Cardiac muscle cell (in vitro differentiated cells and primary cell): Measurements from ENCODE around the gene TESK2. TPM values are rescaled to one million over a fixed set of nuclear protein-coding genes. Genes with fewer than 3 reads are reported as not detected.

Experiments
- DNase-seq, 2 donors: peaks; one replicate each; pipeline versions ENCODE4 v3.0.0 to v3.0.0-alpha.2; 2010 to 2017; ENCODE audit warnings: low read depth in 1 of 2, low spot score in 1 of 2
- H3K27ac ChIP-seq: fragments of 200-600 bp; sonication (generic); 2 replicates; pipeline ENCODE4 v1.5.1; 2016
- H3K27me3 ChIP-seq: fragments of 200-600 bp; sonication (generic); 2 replicates; pipeline ENCODE4 v1.6.0; 2016; ENCODE audit warnings: control low read depth
- H3K36me3 ChIP-seq: fragments of 200-600 bp; sonication (generic); 2 replicates; pipeline ENCODE4 v1.5.1; 2016; ENCODE audit warnings: control low read depth
- H3K4me1 ChIP-seq: fragments of 200-600 bp; sonication (generic); 2 replicates; pipeline ENCODE4 v1.8.1; 2017; ENCODE audit warnings: low read depth, mild to moderate bottlenecking, mixed run types
- H3K4me3 ChIP-seq: fragments of 200-600 bp; sonication (generic); 2 replicates; pipeline ENCODE4 v1.5.1; 2016; ENCODE audit warnings: mild to moderate bottlenecking
- H3K9me3 ChIP-seq: fragments of 200-600 bp; sonication (generic); 2 replicates; pipeline ENCODE4 v1.5.1; 2017; ENCODE audit warnings: low read depth, mild to moderate bottlenecking, control low read depth
- CTCF ChIP-seq: IDR thresholded peaks from 2 replicates; pipeline ENCODE4 v1.5.1; 2012; ENCODE audit warnings: low read depth, mild to moderate bottlenecking, low read length
- polyA plus RNA-seq: library from polyadenylated mRNA; unstranded; fragments of >200 nt; fragmentation: Nextera tagmentation; extraction: Ambion mirVana; gene quantifications from 2 replicates; pipeline ENCODE4 v1.2.1, GENCODE V29; 2016
- total RNA-seq: library from RNA; depleted of rRNA; stranded (reverse); fragments of >200 nt; gene quantifications from 2 replicates; pipeline ENCODE4 v1.2.3, GENCODE V29; 2016

Gene TESK2
- total and polyA plus RNA-seq, 2 experiments from 2014 or later, result 8.4 to 13.9 TPM

DNA sequence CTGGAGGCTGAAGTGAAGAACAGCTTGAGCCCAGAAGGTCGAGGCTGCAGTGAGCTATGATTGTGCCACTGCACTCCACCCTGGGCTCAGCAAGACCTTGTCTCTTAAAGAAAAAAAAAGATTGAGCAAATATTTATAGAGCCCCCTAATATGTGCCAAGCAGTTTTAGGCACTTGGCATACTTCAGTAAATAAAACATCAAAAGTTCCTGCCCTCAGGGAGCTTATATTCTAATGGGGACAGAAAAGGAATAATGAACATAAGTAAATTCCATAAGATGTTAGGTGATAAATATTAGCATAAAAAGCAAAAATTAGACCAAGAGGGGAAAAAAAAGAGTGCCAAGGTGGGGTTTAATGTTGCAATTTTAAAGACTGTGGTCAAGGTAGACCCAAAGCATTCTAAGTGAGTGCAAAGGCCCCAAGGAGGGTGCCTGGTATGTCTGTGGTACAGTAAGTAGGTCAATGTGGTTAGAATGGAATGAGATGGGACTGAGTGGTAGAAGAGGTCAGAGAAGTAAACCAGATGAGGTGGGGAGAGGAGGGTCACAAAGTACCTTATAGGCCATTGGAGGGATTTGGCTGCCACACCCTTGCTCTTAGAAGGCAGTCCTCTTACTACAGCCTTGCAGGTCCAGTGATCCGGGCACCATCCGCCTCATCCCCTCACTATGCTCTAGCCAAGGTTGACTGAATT is 153.2 kb downstream of the TESK2 start:
- no peak overlapping the region for H3K27ac ChIP-seq
- peaks cover 5% of the 10 kb centered on the region for H3K4me1 ChIP-seq
- no peaks in the 10 kb centered on the region for H3K9me3 ChIP-seq
- H3K36me3 ChIP-seq, result peaks cover 9% of the 10 kb centered on the region
- DNase-seq, result no peak
- no peak overlapping the region for H3K4me3 ChIP-seq
- no peaks in the 10 kb centered on the region for H3K27me3 ChIP-seq
- TF ChIP-seq CTCF, result no peak

GRCh38 chr1:45335855-45336324 is 155.1 kb downstream of the TESK2 start:
- no peak overlapping the region for H3K27ac ChIP-seq
- H3K9me3 ChIP-seq, result no peaks in the 10 kb centered on the region
- peaks cover 2% of the 10 kb centered on the region for H3K4me1 ChIP-seq
- TF ChIP-seq CTCF, result no peak
- peaks cover 2% of the 10 kb centered on the region for H3K36me3 ChIP-seq
- H3K27me3 ChIP-seq, result no peaks in the 10 kb centered on the region
- no peak for DNase-seq
- H3K4me3 ChIP-seq, result no peak overlapping the region

DNA sequence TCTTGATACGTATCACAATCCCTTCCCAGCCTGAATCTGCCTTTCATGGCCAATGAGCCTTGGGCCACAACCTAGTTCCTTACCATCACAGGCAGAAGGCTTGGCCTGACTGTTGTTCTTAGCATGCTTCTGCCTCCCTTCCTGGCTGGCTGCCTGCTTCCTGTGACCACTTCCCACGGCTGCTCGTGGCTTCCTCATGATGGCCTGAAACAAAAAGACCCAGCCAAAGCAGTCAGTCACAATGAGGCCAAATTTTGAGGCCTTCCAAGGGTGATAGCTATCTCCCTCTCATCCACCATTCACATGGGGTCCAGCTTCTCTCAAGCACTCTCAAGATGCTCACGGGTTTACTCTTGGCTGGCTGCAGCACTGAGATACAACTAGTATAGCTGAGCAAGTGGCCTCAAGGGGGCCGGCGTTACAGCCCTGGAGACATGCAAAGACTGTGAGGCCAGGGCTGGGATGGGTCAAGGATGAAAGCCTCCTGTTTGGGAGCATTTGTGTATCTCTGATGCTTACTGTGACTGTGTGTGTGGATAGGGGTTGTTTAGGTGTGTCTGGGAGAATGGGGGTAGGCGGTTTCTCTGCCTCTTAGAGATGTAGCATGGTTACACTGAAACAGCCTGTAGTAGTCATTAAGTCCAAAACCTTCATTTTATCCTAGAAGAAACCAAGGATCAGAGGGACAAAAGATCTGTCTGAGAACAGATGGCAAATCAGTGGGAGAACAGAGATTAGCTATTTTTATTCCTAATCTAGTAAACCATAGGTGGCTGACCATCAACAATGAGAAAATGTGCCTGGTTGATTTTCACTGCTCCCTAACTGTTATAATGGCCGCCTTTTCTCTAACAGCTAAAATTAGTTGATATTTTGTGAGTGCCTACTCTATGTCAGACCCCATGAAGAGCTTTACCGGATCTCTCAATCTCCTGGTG is 156.4 kb downstream of the TESK2 start:
- DNase-seq, result peak in 1 of 2 donors; percentile 25
- TF ChIP-seq CTCF, result no peak
- Histone ChIP-seq H3K27me3 (no peaks in the 10 kb centered on the region), H3K36me3 (peaks cover 3% of the 10 kb centered on the region), H3K4me3 (no peak overlapping the region), H3K9me3 (no peaks in the 10 kb centered on the region), H3K27ac (no peak overlapping the region), H3K4me1 (no peaks in the 10 kb centered on the region)

- DNase-seq, result no peak
- H3K27me3 ChIP-seq, result no peaks in the 10 kb centered on the region
- H3K4me1 ChIP-seq, result no peaks in the 10 kb centered on the region
- peaks cover 3% of the 10 kb centered on the region for H3K36me3 ChIP-seq
- no peak for TF ChIP-seq CTCF
- no peak overlapping the region for H3K4me3 ChIP-seq
- no peaks in the 10 kb centered on the region for H3K9me3 ChIP-seq
- no peak overlapping the region for H3K27ac ChIP-seq
Measured at GRCh38 chr1:45332346-45332720, 158.6 kb downstream of the TESK2 start.

- Histone ChIP-seq H3K36me3 (peaks cover 3% of the 10 kb centered on the region), H3K4me1 (no peaks in the 10 kb centered on the region), H3K27ac (no peak overlapping the region), H3K9me3 (no peaks in the 10 kb centered on the region), H3K27me3 (no peaks in the 10 kb centered on the region), H3K4me3 (no peak overlapping the region)
- no peak for DNase-seq
- TF ChIP-seq CTCF, result no peak
Measured at GRCh38 chr1:45331436-45332345, 159.3 kb downstream of the TESK2 start.
